AG04450 (cell line): ENCODE data around the gene TUBA4B. TPM values are rescaled to one million over a fixed set of nuclear protein-coding genes. Genes with fewer than 3 reads are reported as not detected.

ENCODE experiments used
- CTCF ChIA-PET: fragments of 300-600, 350-600 bp; formaldehyde crosslinking; extraction: SDS; loops from one replicate; lab custom pipeline; 2022; ENCODE audit warnings: antibody characterized with exemption, inconsistent platforms; lab: Charles Lee
- POLR2A ChIA-PET: fragments of 350-600 bp; formaldehyde crosslinking; extraction: SDS; loops from one replicate; lab custom pipeline; 2021; ENCODE audit warnings: antibody characterized with exemption, inconsistent platforms; lab: Yijun Ruan, JAX
- DNase-seq: peaks from one replicate; pipeline ENCODE4 v3.0.0-alpha.2; 2011; ENCODE audit warnings: low read depth, low spot score
- H3K27ac ChIP-seq: one replicate; pipeline ENCODE4 v1.5.1; 2012; ENCODE audit warnings: low read depth, low read length, control low read depth
- H3K27me3 ChIP-seq: one replicate; pipeline ENCODE4 v1.6.0; 2012; ENCODE audit warnings: low read length; ENCODE audit not compliant: control insufficient read depth, insufficient read depth
- H3K4me3 ChIP-seq: 2 replicates; pipeline ENCODE4 v1.5.1; 2011; ENCODE audit warnings: mild to moderate bottlenecking, low read depth, low read length, control low read depth
- H3K9me3 ChIP-seq: 2 replicates; pipeline ENCODE4 v1.5.1; 2012; ENCODE audit warnings: low read length; ENCODE audit not compliant: control insufficient read depth, insufficient read depth
- polyA plus RNA-seq: library from polyadenylated mRNA; depleted of rRNA; stranded (reverse); fragments of >200 nt; gene quantifications from 2 replicates; pipeline ENCODE4 v1.2.3, GENCODE V29; 2011
- TF ChIP-seq, protein P1 (sequence below): IDR thresholded peaks from 2 replicates; pipeline ENCODE4 v1.5.1; 2011; ENCODE audit warnings: low read depth, low read length, control low read depth, inconsistent platforms

Gene TUBA4B
- polyA plus RNA-seq, 1 experiment: not detected

DNA sequence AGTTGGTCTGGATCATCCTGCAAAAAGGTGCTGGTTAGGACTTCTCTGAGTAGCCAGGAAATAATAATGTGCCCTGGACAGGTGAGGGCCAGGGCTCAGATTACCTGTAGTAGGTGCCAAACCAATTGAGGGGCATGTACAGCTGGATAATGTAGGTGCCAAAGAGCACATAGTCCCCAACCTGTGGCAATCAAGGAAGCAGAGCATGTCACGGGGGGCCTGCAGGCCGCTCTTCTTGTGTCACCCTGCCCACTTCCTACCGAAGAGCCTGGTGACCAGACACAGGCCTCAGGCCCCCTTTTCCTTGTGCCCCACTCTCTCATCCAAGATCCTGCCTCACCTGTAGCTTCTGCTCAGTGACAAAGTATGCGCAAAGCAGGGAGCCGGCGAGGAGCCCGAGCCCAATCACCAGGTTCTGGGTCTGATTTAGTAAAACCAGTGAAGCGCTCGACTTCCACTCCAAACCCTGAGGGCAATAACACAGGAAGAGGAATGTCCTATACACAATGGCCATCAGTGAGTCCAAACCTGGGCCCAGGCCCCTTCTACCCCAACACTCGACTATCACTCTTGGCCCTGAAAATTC, 39.5 kb upstream of the TUBA4B start:
- POLR2A ChIA-PET: no interaction called here
- Histone ChIP-seq H3K27me3 (no peaks in the 10 kb centered on the region), H3K27ac (no peak overlapping the region), H3K9me3 (no peaks in the 10 kb centered on the region; the same call in 1 of the 2 replicates), H3K4me3 (no peak overlapping the region)
- CTCF ChIA-PET: interaction anchor here (2.6 kb wide), 1 partner anchor 82 kb away, joined by 22 read pairs; no protein-coding TSS in a partner anchor
- no peak for DNase-seq
- TF ChIP-seq, protein P1, sequence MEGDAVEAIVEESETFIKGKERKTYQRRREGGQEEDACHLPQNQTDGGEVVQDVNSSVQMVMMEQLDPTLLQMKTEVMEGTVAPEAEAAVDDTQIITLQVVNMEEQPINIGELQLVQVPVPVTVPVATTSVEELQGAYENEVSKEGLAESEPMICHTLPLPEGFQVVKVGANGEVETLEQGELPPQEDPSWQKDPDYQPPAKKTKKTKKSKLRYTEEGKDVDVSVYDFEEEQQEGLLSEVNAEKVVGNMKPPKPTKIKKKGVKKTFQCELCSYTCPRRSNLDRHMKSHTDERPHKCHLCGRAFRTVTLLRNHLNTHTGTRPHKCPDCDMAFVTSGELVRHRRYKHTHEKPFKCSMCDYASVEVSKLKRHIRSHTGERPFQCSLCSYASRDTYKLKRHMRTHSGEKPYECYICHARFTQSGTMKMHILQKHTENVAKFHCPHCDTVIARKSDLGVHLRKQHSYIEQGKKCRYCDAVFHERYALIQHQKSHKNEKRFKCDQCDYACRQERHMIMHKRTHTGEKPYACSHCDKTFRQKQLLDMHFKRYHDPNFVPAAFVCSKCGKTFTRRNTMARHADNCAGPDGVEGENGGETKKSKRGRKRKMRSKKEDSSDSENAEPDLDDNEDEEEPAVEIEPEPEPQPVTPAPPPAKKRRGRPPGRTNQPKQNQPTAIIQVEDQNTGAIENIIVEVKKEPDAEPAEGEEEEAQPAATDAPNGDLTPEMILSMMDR: no peak

DNA sequence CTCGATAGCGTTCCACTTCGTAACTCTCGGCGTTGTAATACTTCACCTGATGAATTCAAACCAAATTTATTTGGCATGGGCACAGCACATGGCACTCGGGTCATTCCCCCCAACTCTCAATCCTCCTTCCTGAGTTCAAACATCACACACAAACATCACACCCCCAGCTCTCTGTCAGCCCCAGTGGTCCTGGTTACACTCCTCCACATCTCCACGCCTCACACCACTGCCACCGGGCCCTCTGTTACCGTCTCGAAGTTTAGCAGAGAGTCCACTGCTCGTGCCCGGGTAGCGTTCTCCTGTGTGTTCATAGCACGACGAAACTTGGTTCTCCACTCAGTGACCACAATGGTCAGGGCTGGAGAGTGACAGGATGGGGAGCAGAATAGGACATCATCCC, 38.9 kb upstream of the TUBA4B start:
- no peaks in the 10 kb centered on the region; the same call in 1 of the 2 replicates for H3K9me3 ChIP-seq
- no peak overlapping the region for H3K27ac ChIP-seq
- DNase-seq: no peak
- no peak overlapping the region for H3K4me3 ChIP-seq
- ChIA-PET CTCF (interaction anchor here (2.8 kb wide), 1 partner anchor 81 kb away, joined by 11 read pairs; no protein-coding TSS in a partner anchor), POLR2A (no interaction called here)
- TF ChIP-seq, protein P1: no peak
- no peaks in the 10 kb centered on the region for H3K27me3 ChIP-seq

DNA sequence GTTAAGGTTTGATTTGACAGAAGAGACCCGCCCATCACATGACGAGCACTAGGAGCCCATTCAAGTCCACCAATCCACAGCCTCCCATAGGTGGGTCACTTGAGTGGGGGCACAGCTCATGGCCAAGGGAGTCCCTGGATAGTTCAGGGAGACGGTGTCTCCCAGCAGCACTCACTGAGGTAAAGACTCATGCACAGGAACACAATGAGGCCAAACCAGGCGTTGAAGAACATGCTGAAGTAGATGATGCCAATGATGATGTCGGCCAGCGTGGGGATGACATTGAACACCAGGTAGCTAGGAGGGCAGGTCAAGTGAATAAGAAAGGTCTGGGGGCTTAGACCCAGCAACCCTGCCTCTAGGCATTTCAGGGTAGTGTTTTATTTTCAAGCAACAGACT, 38.3 kb upstream of the TUBA4B start:
- TF ChIP-seq, protein P1: no peak
- ChIA-PET CTCF (interaction anchor here (0.9 to 2.8 kb wide), 2 partner anchors 63 to 80 kb away, joined by 3 to 11 read pairs; no protein-coding TSS in a partner anchor), POLR2A (interaction anchor here (1.0 kb wide), 1 partner anchor 8 kb away, joined by 3 read pairs; the partner anchor contains the start of gene ZFAND2B)

DNA sequence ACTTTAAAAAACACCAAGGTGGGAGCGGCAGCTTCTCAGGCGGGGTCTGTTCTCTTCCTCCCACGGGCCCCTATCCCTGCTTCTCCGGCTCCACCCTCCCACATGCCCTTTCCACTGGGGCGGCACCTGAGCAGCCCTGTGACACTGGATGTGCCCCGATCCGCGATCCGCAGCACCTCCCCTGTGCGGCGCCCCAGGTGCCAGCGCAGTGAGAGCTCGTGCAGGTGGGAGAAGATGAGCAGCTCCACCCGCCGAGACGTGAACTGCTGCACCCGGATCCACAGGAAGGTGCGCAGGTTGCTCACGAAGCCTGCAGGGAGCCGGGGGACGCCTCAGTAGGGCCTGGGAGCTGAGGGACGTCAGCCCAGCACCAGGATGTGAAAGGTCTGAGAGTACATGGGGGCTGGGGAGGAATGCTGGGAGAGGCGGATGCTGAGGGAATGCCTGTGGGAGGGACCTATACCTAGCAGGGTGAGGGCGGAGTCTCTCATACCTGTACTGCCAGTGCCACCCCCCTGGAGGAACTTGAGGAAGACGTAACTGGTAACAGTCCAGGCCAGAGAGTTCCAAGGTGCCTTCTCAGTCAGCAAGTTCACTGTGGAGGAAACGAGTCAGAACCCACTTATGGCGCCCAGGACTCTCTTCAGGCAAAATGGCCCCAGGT, 37.0 kb upstream of the TUBA4B start:
- H3K9me3 ChIP-seq: no peaks in the 10 kb centered on the region; the same call in 1 of the 2 replicates
- TF ChIP-seq, protein P1: no peak
- no peak overlapping the region for H3K4me3 ChIP-seq
- H3K27me3 ChIP-seq: no peaks in the 10 kb centered on the region
- POLR2A ChIA-PET: interaction anchor here (1.0 to 4.6 kb wide), 2 partner anchors 9 kb away, joined by 3 to 37 read pairs; partner anchors contain the start of gene ZFAND2B
- no peak overlapping the region for H3K27ac ChIP-seq
- CTCF ChIA-PET: interaction anchor here (1.1 to 2.8 kb wide), 3 partner anchors 45 to 79 kb away, joined by 4 to 11 read pairs (median 4); no protein-coding TSS in a partner anchor
- no peak for DNase-seq

More for the DNA sequence above, 38.3 kb upstream of the TUBA4B start:
- H3K4me3 ChIP-seq: no peak overlapping the region
- no peaks in the 10 kb centered on the region for H3K27me3 ChIP-seq
- no peaks in the 10 kb centered on the region; the same call in 1 of the 2 replicates for H3K9me3 ChIP-seq
- no peak overlapping the region for H3K27ac ChIP-seq
- no peak for DNase-seq
